K562 (cell line): ENCODE results near the gene ZNF239. TPM values are rescaled to one million over a fixed set of nuclear protein-coding genes. Genes with fewer than 3 reads are reported as not detected.

ENCODE experiments used
- ATAC-seq: fragments of 200-7000 bp; cut with Tn5 transposase; 3 replicates; pipeline ENCODE4 v1.9.1; 2020; ENCODE audit warnings: moderate library complexity
- BruUV-seq: library from RNA; stranded (reverse); fragments of 400-500 nt; replicated peaks from 2 replicates; lab custom pipeline; 2021; lab: Mats Ljungman, UMichigan
- CTCF ChIA-PET: fragments of 300-600 bp; formaldehyde crosslinking; extraction: SDS; loops from one replicate; lab custom pipeline; 2021; ENCODE audit warnings: low intra/inter-chr PET ratio; lab: Yijun Ruan, JAX
- POLR2A ChIA-PET: fragments of 300-600, 350-650 bp; sonication (Branson Sonifier 250); formaldehyde crosslinking; extraction: SDS; loops from one replicate; lab custom pipeline; 2021; ENCODE audit warnings: antibody characterized with exemption, inconsistent platforms; lab: Yijun Ruan, JAX
- DNase-seq, 4 experiments: peaks; one replicate each; pipeline versions ENCODE4 v3.0.0 to v3.0.0-alpha.2; 2011 to 2018; ENCODE audit warnings: low spot score in 3 of 4, mixed read lengths in 3 of 4; ENCODE audit errors: extremely low read depth in 1 of 4
- FAIRE-seq: peaks from 2 replicates; lab custom pipeline; 2011; peaks lifted over from hg19 to GRCh38; lab: Jason Lieb, UNC
- H2AFZ ChIP-seq: 2 replicates; pipeline ENCODE4 v1.6.0; 2011; ENCODE audit warnings: low read depth, low read length, control low read depth, inconsistent platforms
- H3K27ac ChIP-seq: fragments of 200-600 bp; 3 replicates; pipeline ENCODE4 v1.8.0; 2011; ENCODE audit warnings: low read depth, mild to moderate bottlenecking, control low read depth, inconsistent platforms, low read length, moderate library complexity, mixed read lengths; ENCODE audit errors: extremely low read depth
- H3K27me3 ChIP-seq, 2 experiments: fragments of 300-600 bp in 1 of 2; 2 replicates in 1 of 2; 3 replicates in 1 of 2; pipeline versions ENCODE4 v1.6.0 to v1.8.0; 2011; ENCODE audit warnings: inconsistent platforms in 2 of 2, low read length in 2 of 2, mild to moderate bottlenecking in 1 of 2, mixed read lengths in 1 of 2, moderate library complexity in 1 of 2; ENCODE audit not compliant: control insufficient read depth in 2 of 2, insufficient read depth in 2 of 2
- H3K36me3 ChIP-seq: fragments of 300-600 bp; 3 replicates; pipeline ENCODE4 v1.8.0; 2011; ENCODE audit warnings: mild to moderate bottlenecking, low read length, inconsistent platforms; ENCODE audit not compliant: control insufficient read depth, insufficient read depth
- H3K4me1 ChIP-seq, 2 experiments: fragments of 200-600 bp in 1 of 2; replicated peaks in 1 of 2; 2 replicates in 1 of 2; 3 replicates in 1 of 2; pipeline versions ENCODE4 v1.5.1 to v1.8.0; 2011; ENCODE audit warnings: inconsistent platforms in 2 of 2, low read length in 2 of 2, mild to moderate bottlenecking in 1 of 2, mixed read lengths in 1 of 2, moderate library complexity in 1 of 2; ENCODE audit not compliant: control insufficient read depth in 2 of 2, insufficient read depth in 2 of 2
- H3K4me2 ChIP-seq: 2 replicates; pipeline ENCODE4 v1.6.1; 2011; ENCODE audit warnings: low read length, control low read depth, inconsistent platforms, mixed read lengths; ENCODE audit not compliant: insufficient read depth
- H3K4me3 ChIP-seq: fragments of 200-600 bp; sonication (generic), shearing (Covaris generic); 2 replicates; pipeline ENCODE4 v1.5.1; 2016; ENCODE audit warnings: control low read depth, inconsistent platforms
- H3K79me2 ChIP-seq: fragments of 200-600 bp; 3 replicates; pipeline ENCODE4 v1.8.0; 2011; ENCODE audit warnings: low read length, inconsistent platforms; ENCODE audit not compliant: control insufficient read depth, insufficient read depth
- H3K9ac ChIP-seq, 2 experiments: 2 replicates each; pipeline versions ENCODE4 v1.6.0 to v1.6.1; 2011; ENCODE audit warnings: low read depth in 2 of 2, low read length in 2 of 2, control low read depth in 1 of 2, inconsistent platforms in 1 of 2, mild to moderate bottlenecking in 1 of 2, mixed read lengths in 1 of 2; ENCODE audit not compliant: insufficient read depth in 1 of 2
- H3K9me1 ChIP-seq: one replicate; pipeline ENCODE4 v1.6.0; 2011; ENCODE audit warnings: inconsistent platforms, mild to moderate bottlenecking, low read length, moderate library complexity; ENCODE audit not compliant: control insufficient read depth, insufficient read depth
- H3K9me3 ChIP-seq: replicated peaks from 2 replicates; pipeline ENCODE4 v1.5.1; 2011; ENCODE audit warnings: low read depth, low read length, inconsistent platforms; ENCODE audit not compliant: control insufficient read depth, insufficient read depth
- H4K20me1 ChIP-seq: replicated peaks from 2 replicates; pipeline ENCODE4 v1.6.1; 2011; ENCODE audit warnings: low read length, inconsistent platforms, mixed read lengths; ENCODE audit not compliant: control insufficient read depth, insufficient read depth
- CTBP1 ChIP-seq: fragments of 450-650 bp; IDR thresholded peaks from 2 replicates; pipeline ENCODE4 v1.6.1; 2016; ENCODE audit warnings: borderline replicate concordance
- EGR1 ChIP-seq: fragments of 450-650 bp; conservative IDR thresholded peaks from 2 replicates; pipeline ENCODE4 v1.6.1; 2017; ENCODE audit warnings: mild to moderate bottlenecking
- MAFG ChIP-seq: fragments of 450-650 bp; conservative IDR thresholded peaks from 2 replicates; pipeline ENCODE4 v1.6.1; 2016; ENCODE audit warnings: missing genetic modification characterization, missing compliant biosample characterization
- NELFE ChIP-seq: IDR thresholded peaks from 2 replicates; pipeline ENCODE4 v1.6.1; 2011; ENCODE audit warnings: mild to moderate bottlenecking; ENCODE audit not compliant: insufficient read depth, insufficient read length
- SIN3B ChIP-seq: fragments of 450-650 bp; IDR thresholded peaks from 2 replicates; pipeline ENCODE4 v1.6.1; 2017; ENCODE audit warnings: low read depth, mild to moderate bottlenecking, moderate library complexity
- SRSF3 ChIP-seq: fragments of 200-400 bp; formaldehyde crosslinking; IDR thresholded peaks from 2 replicates; pipeline ENCODE4 v1.6.1; 2016; ENCODE audit warnings: mild to moderate bottlenecking, low read length, moderate library complexity; ENCODE audit not compliant: insufficient read depth
- STAT5B ChIP-seq: fragments of 250-450 bp; sonication (Bioruptor Pico); IDR thresholded peaks from 2 replicates; pipeline ENCODE4 v1.8.0; 2021; ENCODE audit warnings: mild to moderate bottlenecking, inconsistent platforms
- ZKSCAN1 ChIP-seq: fragments of 150-350 bp; IDR thresholded peaks from 2 replicates; pipeline ENCODE4 v1.6.1; 2016; ENCODE audit warnings: low read depth, low read length
- ZNF766 ChIP-seq: fragments of 200-800 bp; sonication (Bioruptor generic); conservative IDR thresholded peaks from 2 replicates; pipeline ENCODE4 v1.6.1; 2016; ENCODE audit warnings: missing genetic modification characterization, missing compliant biosample characterization
- WGBS: fragments of 100-300 bp; shearing (Covaris generic); methylation state at CpG from one replicate; pipeline ENCODE4 v1.1.6; 2016; ENCODE audit warnings: low coverage, mixed read lengths; ENCODE audit not compliant: insufficient coverage; ENCODE audit errors: missing lambda C conversion rate; 5-methylcytosine and 5-hydroxymethylcytosine counted together
- in situ Hi-C: fragments of 300-500 bp; cut with MboI; formaldehyde crosslinking; loops from 4 replicates; pipeline ENCODE4 v1.15.0; 2018; ENCODE audit warnings: inconsistent platforms, mixed read lengths
- intact Hi-C: fragments of 100-400 bp; cut with micrococcal nuclease; formaldehyde crosslinking; loops from 2 replicates; pipeline ENCODE4 v1.14.2; 2022
- polyA plus RNA-seq, 8 experiments: library from polyadenylated mRNA; depleted of rRNA in 4 of 8; stranded (reverse) in 5 of 8; unstranded in 3 of 8; fragments of >200 nt; fragmentation: Nextera tagmentation in 2 of 8; fragmentation: Illumina TruSeq in 1 of 8; extraction: Ambion mirVana in 2 of 8; extraction: Trizol in 1 of 8; gene quantifications; 2 replicates each; pipeline versions ENCODE4 v1.2.1 to v1.2.3, GENCODE V29; 2011 to 2014; ENCODE audit warnings: inconsistent platforms in 1 of 8, missing spikeins in 1 of 8
- total RNA-seq, 7 experiments: library from RNA; depleted of rRNA in 6 of 7; stranded (reverse); fragments of >200 nt in 6 of 7; fragmentation: Illumina TruSeq in 2 of 7; extraction: Trizol in 2 of 7; gene quantifications; 2 replicates each; pipeline versions ENCODE4 v1.2.1 to v1.2.3, GENCODE V29; 2011 to 2021; ENCODE audit warnings: low replicate concordance in 1 of 7
- TF ChIP-seq, protein P1 (sequence below): sonication (generic); formaldehyde crosslinking; IDR thresholded peaks from 2 replicates; pipeline ENCODE4 v1.8.0; 2023; ENCODE audit warnings: missing genetic modification reagents, mild to moderate bottlenecking, borderline replicate concordance
- TF ChIP-seq, protein P2 (sequence below): IDR thresholded peaks from 3 replicates; pipeline ENCODE4 v1.6.1; 2011; ENCODE audit warnings: borderline replicate concordance, mild to moderate bottlenecking, moderate library complexity; ENCODE audit not compliant: insufficient read length; ENCODE audit errors: extremely low read depth
- TF ChIP-seq, protein P3 (sequence below): IDR thresholded peaks from 2 replicates; pipeline ENCODE4 v1.6.1; 2011; ENCODE audit warnings: borderline replicate concordance, low read depth, mild to moderate bottlenecking, moderate library complexity, low read length; ENCODE audit not compliant: insufficient read depth, poor library complexity, severe bottlenecking

Gene ZNF239
- total and polyA plus RNA-seq, 9 of the 15 experiments (the other 6 are each of a cell fraction or from before 2014, with no cell fraction given): 13.7 to 26.7 (median 23.4) TPM

DNA sequence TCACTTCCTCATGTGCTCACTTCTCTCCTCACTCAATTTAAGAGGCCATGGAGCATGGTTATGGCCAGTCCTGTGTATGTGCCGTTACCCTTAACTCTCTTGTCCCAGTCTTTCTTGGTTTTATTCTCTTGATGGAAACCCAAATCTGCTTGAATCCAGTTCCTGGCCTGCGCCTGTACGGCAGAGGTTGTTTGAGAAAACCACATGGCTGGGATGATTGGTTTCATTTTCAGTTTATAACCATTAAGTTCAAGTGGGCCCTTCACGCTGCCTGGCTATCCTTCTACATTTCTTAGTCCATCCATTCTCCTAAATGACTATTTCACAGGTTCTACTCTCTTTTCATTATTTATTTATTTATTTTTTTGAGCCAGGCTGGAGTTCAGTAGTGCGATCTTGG lies 1.6 kb upstream of the ZNF239 start:
- Histone ChIP-seq H3K9me1 (no peaks in the 10 kb centered on the region), H3K9me3 (peaks cover 16% of the 10 kb centered on the region), H3K27ac (no peak overlapping the region), H3K27me3 (no peaks in the 10 kb centered on the region), H3K4me1 (peaks cover 8 to 13% of the 10 kb centered on the region in 2 experiments; a peak in 3 of 5 replicates), H3K79me2 (peaks cover 32% of the 10 kb centered on the region), H4K20me1 (no peaks in the 10 kb centered on the region), H3K4me2 (no peak overlapping the region), H3K36me3 (peaks cover 18% of the 10 kb centered on the region), H2AFZ (peak overlapping the region; percentile 87; the same call in 1 of the 2 replicates), H3K9ac (no peak overlapping the region), H3K4me3 (no peak overlapping the region)
- in situ Hi-C loops (no loop called here), intact Hi-C loops (loop anchor here (10.0 kb wide), 1 partner anchor 101 kb away; no protein-coding TSS in a partner anchor)
- ATAC-seq (no peak), DNase-seq (no peak), FAIRE-seq (no peak)
- BruUV-seq: no TSS peak
- ChIA-PET CTCF (no interaction called here), POLR2A (interaction anchor here (0.8 to 1.7 kb wide), 2 partner anchors 27 to 48 kb away, joined by 3 to 4 read pairs; no protein-coding TSS in a partner anchor)
- 78% methylated on average over 5 of the region's 5 CpGs for WGBS
- TF ChIP-seq EGR1 (no peak), ZNF766 (no peak), MAFG (tag) (no peak), STAT5B (CRISPR knock-in tag) (no peak), CTBP1 (no peak), ZKSCAN1 (no peak), SRSF3 (no peak), NELFE (no peak), SIN3B (no peak)
- TF ChIP-seq, protein P1, sequence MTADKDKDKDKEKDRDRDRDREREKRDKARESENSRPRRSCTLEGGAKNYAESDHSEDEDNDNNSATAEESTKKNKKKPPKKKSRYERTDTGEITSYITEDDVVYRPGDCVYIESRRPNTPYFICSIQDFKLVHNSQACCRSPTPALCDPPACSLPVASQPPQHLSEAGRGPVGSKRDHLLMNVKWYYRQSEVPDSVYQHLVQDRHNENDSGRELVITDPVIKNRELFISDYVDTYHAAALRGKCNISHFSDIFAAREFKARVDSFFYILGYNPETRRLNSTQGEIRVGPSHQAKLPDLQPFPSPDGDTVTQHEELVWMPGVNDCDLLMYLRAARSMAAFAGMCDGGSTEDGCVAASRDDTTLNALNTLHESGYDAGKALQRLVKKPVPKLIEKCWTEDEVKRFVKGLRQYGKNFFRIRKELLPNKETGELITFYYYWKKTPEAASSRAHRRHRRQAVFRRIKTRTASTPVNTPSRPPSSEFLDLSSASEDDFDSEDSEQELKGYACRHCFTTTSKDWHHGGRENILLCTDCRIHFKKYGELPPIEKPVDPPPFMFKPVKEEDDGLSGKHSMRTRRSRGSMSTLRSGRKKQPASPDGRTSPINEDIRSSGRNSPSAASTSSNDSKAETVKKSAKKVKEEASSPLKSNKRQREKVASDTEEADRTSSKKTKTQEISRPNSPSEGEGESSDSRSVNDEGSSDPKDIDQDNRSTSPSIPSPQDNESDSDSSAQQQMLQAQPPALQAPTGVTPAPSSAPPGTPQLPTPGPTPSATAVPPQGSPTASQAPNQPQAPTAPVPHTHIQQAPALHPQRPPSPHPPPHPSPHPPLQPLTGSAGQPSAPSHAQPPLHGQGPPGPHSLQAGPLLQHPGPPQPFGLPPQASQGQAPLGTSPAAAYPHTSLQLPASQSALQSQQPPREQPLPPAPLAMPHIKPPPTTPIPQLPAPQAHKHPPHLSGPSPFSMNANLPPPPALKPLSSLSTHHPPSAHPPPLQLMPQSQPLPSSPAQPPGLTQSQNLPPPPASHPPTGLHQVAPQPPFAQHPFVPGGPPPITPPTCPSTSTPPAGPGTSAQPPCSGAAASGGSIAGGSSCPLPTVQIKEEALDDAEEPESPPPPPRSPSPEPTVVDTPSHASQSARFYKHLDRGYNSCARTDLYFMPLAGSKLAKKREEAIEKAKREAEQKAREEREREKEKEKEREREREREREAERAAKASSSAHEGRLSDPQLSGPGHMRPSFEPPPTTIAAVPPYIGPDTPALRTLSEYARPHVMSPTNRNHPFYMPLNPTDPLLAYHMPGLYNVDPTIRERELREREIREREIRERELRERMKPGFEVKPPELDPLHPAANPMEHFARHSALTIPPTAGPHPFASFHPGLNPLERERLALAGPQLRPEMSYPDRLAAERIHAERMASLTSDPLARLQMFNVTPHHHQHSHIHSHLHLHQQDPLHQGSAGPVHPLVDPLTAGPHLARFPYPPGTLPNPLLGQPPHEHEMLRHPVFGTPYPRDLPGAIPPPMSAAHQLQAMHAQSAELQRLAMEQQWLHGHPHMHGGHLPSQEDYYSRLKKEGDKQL (CRISPR knock-in tag): no peak
- TF ChIP-seq, protein P2, sequence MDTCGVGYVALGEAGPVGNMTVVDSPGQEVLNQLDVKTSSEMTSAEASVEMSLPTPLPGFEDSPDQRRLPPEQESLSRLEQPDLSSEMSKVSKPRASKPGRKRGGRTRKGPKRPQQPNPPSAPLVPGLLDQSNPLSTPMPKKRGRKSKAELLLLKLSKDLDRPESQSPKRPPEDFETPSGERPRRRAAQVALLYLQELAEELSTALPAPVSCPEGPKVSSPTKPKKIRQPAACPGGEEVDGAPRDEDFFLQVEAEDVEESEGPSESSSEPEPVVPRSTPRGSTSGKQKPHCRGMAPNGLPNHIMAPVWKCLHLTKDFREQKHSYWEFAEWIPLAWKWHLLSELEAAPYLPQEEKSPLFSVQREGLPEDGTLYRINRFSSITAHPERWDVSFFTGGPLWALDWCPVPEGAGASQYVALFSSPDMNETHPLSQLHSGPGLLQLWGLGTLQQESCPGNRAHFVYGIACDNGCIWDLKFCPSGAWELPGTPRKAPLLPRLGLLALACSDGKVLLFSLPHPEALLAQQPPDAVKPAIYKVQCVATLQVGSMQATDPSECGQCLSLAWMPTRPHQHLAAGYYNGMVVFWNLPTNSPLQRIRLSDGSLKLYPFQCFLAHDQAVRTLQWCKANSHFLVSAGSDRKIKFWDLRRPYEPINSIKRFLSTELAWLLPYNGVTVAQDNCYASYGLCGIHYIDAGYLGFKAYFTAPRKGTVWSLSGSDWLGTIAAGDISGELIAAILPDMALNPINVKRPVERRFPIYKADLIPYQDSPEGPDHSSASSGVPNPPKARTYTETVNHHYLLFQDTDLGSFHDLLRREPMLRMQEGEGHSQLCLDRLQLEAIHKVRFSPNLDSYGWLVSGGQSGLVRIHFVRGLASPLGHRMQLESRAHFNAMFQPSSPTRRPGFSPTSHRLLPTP: no peak
- TF ChIP-seq, protein P3, sequence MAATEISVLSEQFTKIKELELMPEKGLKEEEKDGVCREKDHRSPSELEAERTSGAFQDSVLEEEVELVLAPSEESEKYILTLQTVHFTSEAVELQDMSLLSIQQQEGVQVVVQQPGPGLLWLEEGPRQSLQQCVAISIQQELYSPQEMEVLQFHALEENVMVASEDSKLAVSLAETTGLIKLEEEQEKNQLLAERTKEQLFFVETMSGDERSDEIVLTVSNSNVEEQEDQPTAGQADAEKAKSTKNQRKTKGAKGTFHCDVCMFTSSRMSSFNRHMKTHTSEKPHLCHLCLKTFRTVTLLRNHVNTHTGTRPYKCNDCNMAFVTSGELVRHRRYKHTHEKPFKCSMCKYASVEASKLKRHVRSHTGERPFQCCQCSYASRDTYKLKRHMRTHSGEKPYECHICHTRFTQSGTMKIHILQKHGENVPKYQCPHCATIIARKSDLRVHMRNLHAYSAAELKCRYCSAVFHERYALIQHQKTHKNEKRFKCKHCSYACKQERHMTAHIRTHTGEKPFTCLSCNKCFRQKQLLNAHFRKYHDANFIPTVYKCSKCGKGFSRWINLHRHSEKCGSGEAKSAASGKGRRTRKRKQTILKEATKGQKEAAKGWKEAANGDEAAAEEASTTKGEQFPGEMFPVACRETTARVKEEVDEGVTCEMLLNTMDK: no peak
